SU-DHL-6 (cell line): ENCODE results near the gene TMEM95.

Experiments used
- EZH2phosphoT487 ChIP-seq: fragments of 200-600 bp; sonication (generic), shearing (Covaris generic); conservative IDR thresholded peaks from 2 replicates; pipeline ENCODE4 v1.6.1; 2018; ENCODE audit warnings: mild to moderate bottlenecking, antibody characterized with exemption, low read length, moderate library complexity, mixed read lengths
- TF ChIP-seq, protein P1 (sequence below): fragments of 200-600 bp; sonication (generic); IDR thresholded peaks from one replicate; pipeline ENCODE4 v1.5.1; 2017; ENCODE audit warnings: antibody characterized with exemption, mild to moderate bottlenecking, low read length, moderate library complexity; ENCODE audit not compliant: insufficient read depth, poor library complexity, severe bottlenecking

- TF ChIP-seq EZH2phosphoT487, result no peak
- TF ChIP-seq, protein P1, sequence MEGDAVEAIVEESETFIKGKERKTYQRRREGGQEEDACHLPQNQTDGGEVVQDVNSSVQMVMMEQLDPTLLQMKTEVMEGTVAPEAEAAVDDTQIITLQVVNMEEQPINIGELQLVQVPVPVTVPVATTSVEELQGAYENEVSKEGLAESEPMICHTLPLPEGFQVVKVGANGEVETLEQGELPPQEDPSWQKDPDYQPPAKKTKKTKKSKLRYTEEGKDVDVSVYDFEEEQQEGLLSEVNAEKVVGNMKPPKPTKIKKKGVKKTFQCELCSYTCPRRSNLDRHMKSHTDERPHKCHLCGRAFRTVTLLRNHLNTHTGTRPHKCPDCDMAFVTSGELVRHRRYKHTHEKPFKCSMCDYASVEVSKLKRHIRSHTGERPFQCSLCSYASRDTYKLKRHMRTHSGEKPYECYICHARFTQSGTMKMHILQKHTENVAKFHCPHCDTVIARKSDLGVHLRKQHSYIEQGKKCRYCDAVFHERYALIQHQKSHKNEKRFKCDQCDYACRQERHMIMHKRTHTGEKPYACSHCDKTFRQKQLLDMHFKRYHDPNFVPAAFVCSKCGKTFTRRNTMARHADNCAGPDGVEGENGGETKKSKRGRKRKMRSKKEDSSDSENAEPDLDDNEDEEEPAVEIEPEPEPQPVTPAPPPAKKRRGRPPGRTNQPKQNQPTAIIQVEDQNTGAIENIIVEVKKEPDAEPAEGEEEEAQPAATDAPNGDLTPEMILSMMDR, result no peak
Observed at GRCh38 chr17:7324438-7324779, 30.5 kb upstream of the TMEM95 start.
